IMR-90 (cell line): ENCODE measurements around the gene SAG. TPM values are rescaled to one million over a fixed set of nuclear protein-coding genes. Genes with fewer than 3 reads are reported as not detected.

Experiments
- ATAC-seq: fragments of 200-7000 bp; cut with Tn5 transposase; 2 replicates; pipeline ENCODE4 v1.9.1; 2020; ENCODE audit warnings: low read depth, mild to moderate bottlenecking, moderate library complexity
- BruUV-seq: library from RNA; stranded (reverse); fragments of 400-500 nt; replicated peaks from 2 replicates; lab custom pipeline; 2021; lab: Mats Ljungman, UMichigan
- CTCF ChIA-PET: fragments of 300-600 bp; formaldehyde crosslinking; extraction: SDS; loops from one replicate; lab custom pipeline; 2021; ENCODE audit warnings: antibody characterized with exemption; lab: Yijun Ruan, JAX
- POLR2A ChIA-PET: fragments of 300-600 bp; sonication (Branson Sonifier 250); formaldehyde crosslinking; loops from one replicate; lab custom pipeline; 2022; ENCODE audit warnings: antibody characterized with exemption; ENCODE audit not compliant: unreplicated experiment; lab: Charles Lee
- DNase-seq: peaks from one replicate; pipeline ENCODE4 v3.0.0; 2013
- H2AFZ ChIP-seq: replicated peaks from 2 replicates; pipeline ENCODE3; 2013; ENCODE audit warnings: low read length, mild to moderate bottlenecking; ENCODE audit not compliant: poor library complexity
- H2AK5ac ChIP-seq: 2 replicates; pipeline ENCODE4 v1.6.1; 2013; ENCODE audit warnings: low read depth, low read length, inconsistent platforms
- H2AK9ac ChIP-seq: replicated peaks from 2 replicates; pipeline ENCODE3; 2013; ENCODE audit warnings: mild to moderate bottlenecking, low read depth, low read length, moderate library complexity; ENCODE audit not compliant: poor library complexity
- H2BK120ac ChIP-seq: 2 replicates; pipeline ENCODE4 v1.6.1; 2013; ENCODE audit warnings: low read depth, low read length, inconsistent platforms
- H2BK15ac ChIP-seq: 3 replicates; pipeline ENCODE4 v1.6.1; 2013; ENCODE audit warnings: low read depth, low read length, inconsistent platforms
- H2BK20ac ChIP-seq: 2 replicates; pipeline ENCODE4 v1.6.1; 2013; ENCODE audit warnings: low read depth, mild to moderate bottlenecking, inconsistent platforms, low read length, moderate library complexity
- H2BK5ac ChIP-seq: 2 replicates; pipeline ENCODE4 v1.6.1; 2013; ENCODE audit warnings: mild to moderate bottlenecking, low read depth, low read length, inconsistent platforms; ENCODE audit not compliant: poor library complexity, severe bottlenecking
- H3K14ac ChIP-seq: replicated peaks from 2 replicates; pipeline ENCODE4 v1.6.1; 2013; ENCODE audit warnings: low read depth, low read length, inconsistent platforms
- H3K18ac ChIP-seq: 2 replicates; pipeline ENCODE4 v1.6.1; 2013; ENCODE audit warnings: low read depth, low read length, control low read depth
- H3K23ac ChIP-seq: 2 replicates; pipeline ENCODE4 v1.6.1; 2013; ENCODE audit warnings: low read depth, low read length, inconsistent platforms
- H3K27ac ChIP-seq: 2 replicates; pipeline ENCODE4 v1.5.1; 2013; ENCODE audit warnings: mild to moderate bottlenecking, control low read depth, low read length; ENCODE audit not compliant: insufficient read depth
- H3K27me3 ChIP-seq: 2 replicates; pipeline ENCODE4 v1.6.1; 2013; ENCODE audit warnings: low read length; ENCODE audit not compliant: control insufficient read depth, insufficient read depth
- H3K36me3 ChIP-seq: 2 replicates; pipeline ENCODE4 v1.6.1; 2013; ENCODE audit warnings: low read length, mixed read lengths; ENCODE audit not compliant: control insufficient read depth, insufficient read depth
- H3K4ac ChIP-seq: 2 replicates; pipeline ENCODE4 v1.6.1; 2013; ENCODE audit warnings: low read depth, low read length, inconsistent platforms
- H3K4me1 ChIP-seq: 2 replicates; pipeline ENCODE4 v1.6.1; 2013; ENCODE audit warnings: low read length, mixed read lengths; ENCODE audit not compliant: control insufficient read depth, insufficient read depth
- H3K4me2 ChIP-seq: 2 replicates; pipeline ENCODE4 v1.6.1; 2013; ENCODE audit warnings: low read depth, mild to moderate bottlenecking, control low read depth, low read length, moderate library complexity
- H3K4me3 ChIP-seq: 2 replicates; pipeline ENCODE4 v1.5.1; 2013; ENCODE audit warnings: low read depth, mild to moderate bottlenecking, control low read depth, low read length, moderate library complexity; ENCODE audit not compliant: insufficient read depth
- H3K56ac ChIP-seq: 2 replicates; pipeline ENCODE4 v1.6.1; 2013; ENCODE audit warnings: low read length, inconsistent platforms; ENCODE audit not compliant: insufficient read depth; ENCODE audit errors: extremely low read depth
- H3K79me1 ChIP-seq, 2 experiments: 2 replicates each; pipeline ENCODE4 v1.6.1; 2013; ENCODE audit warnings: low read length in 2 of 2, inconsistent platforms in 1 of 2, low read depth in 1 of 2
- H3K9ac ChIP-seq: 2 replicates; pipeline ENCODE4 v1.6.1; 2013; ENCODE audit warnings: low read depth, low read length, control low read depth
- H3K9me1 ChIP-seq: 2 replicates; pipeline ENCODE4 v1.6.1; 2013; ENCODE audit warnings: low read length, inconsistent platforms; ENCODE audit not compliant: insufficient read depth
- H3K9me3 ChIP-seq: 2 replicates; pipeline ENCODE4 v1.6.1; 2013; ENCODE audit warnings: low read length; ENCODE audit not compliant: control insufficient read depth, insufficient read depth
- H4K20me1 ChIP-seq: 2 replicates; pipeline ENCODE4 v1.6.1; 2013; ENCODE audit warnings: low read length, inconsistent platforms; ENCODE audit not compliant: insufficient read depth
- H4K5ac ChIP-seq: 2 replicates; pipeline ENCODE4 v1.6.1; 2013; ENCODE audit warnings: mild to moderate bottlenecking, low read depth, low read length, control low read depth
- H4K8ac ChIP-seq, 2 experiments: 2 replicates each; pipeline ENCODE4 v1.6.1; 2013; ENCODE audit warnings: low read depth in 2 of 2, low read length in 2 of 2, control low read depth in 1 of 2, inconsistent platforms in 1 of 2
- H4K91ac ChIP-seq: 2 replicates; pipeline ENCODE4 v1.6.1; 2013; ENCODE audit warnings: low read depth, low read length, inconsistent platforms; ENCODE audit not compliant: insufficient read depth
- BHLHE40 ChIP-seq: fragments of 150-350 bp; IDR thresholded peaks from 2 replicates; pipeline ENCODE4 v1.6.1; 2016; ENCODE audit warnings: mild to moderate bottlenecking, low read depth, low read length
- CEBPB ChIP-seq: IDR thresholded peaks from 2 replicates; pipeline ENCODE4 v1.6.1; 2012; ENCODE audit warnings: low read depth, low read length, improper control_type of control experiment
- CHD1 ChIP-seq: IDR thresholded peaks from 2 replicates; pipeline ENCODE4 v1.6.1; 2012; ENCODE audit warnings: low read depth, low read length, improper control_type of control experiment
- ELK1 ChIP-seq: fragments of 150-350 bp; IDR thresholded peaks from 2 replicates; pipeline ENCODE4 v1.6.1; 2016; ENCODE audit warnings: low read depth, mild to moderate bottlenecking, low read length, moderate library complexity, borderline replicate concordance
- FOS ChIP-seq: fragments of 150-350 bp; IDR thresholded peaks from 2 replicates; pipeline ENCODE4 v1.6.1; 2016; ENCODE audit warnings: low read depth, low read length
- MAFK ChIP-seq: IDR thresholded peaks from 2 replicates; pipeline ENCODE4 v1.6.1; 2012; ENCODE audit warnings: low read depth, low read length, improper control_type of control experiment
- MAZ ChIP-seq: IDR thresholded peaks from 2 replicates; pipeline ENCODE4 v1.6.1; 2012; ENCODE audit warnings: low read depth, mild to moderate bottlenecking, low read length, improper control_type of control experiment, moderate library complexity, borderline replicate concordance
- MXI1 ChIP-seq: IDR thresholded peaks from 2 replicates; pipeline ENCODE4 v1.6.1; 2012; ENCODE audit warnings: low read depth, mild to moderate bottlenecking, low read length, moderate library complexity, borderline replicate concordance
- NFE2L2 ChIP-seq: fragments of 150-350 bp; IDR thresholded peaks from 2 replicates; pipeline ENCODE4 v1.6.1; 2016; ENCODE audit warnings: low read depth, mild to moderate bottlenecking, low read length
- POLR2A ChIP-seq: IDR thresholded peaks from 2 replicates; pipeline ENCODE4 v1.6.1; 2012; ENCODE audit warnings: mild to moderate bottlenecking, low read depth, low read length
- RAD21 ChIP-seq: IDR thresholded peaks from 2 replicates; pipeline ENCODE4 v1.6.1; 2012; ENCODE audit warnings: low read length, improper control_type of control experiment
- RCOR1 ChIP-seq: IDR thresholded peaks from 2 replicates; pipeline ENCODE4 v1.6.1; 2012; ENCODE audit warnings: mild to moderate bottlenecking, low read length, improper control_type of control experiment; ENCODE audit not compliant: insufficient replicate concordance
- RFX5 ChIP-seq: IDR thresholded peaks from 2 replicates; pipeline ENCODE4 v1.8.0; 2012; ENCODE audit warnings: low read depth, mild to moderate bottlenecking, low read length, moderate library complexity
- SMC3 ChIP-seq: fragments of 150-350 bp; IDR thresholded peaks from 2 replicates; pipeline ENCODE4 v1.6.1; 2016; ENCODE audit warnings: low read depth, mild to moderate bottlenecking, antibody characterized with exemption, low read length, moderate library complexity
- USF2 ChIP-seq: fragments of 150-350 bp; IDR thresholded peaks from 2 replicates; pipeline ENCODE4 v1.6.1; 2017; ENCODE audit warnings: mild to moderate bottlenecking, antibody characterized with exemption, low read length, low read depth
- WGBS, 2 experiments: methylation state at CpG; one replicate each; pipeline versions ENCODE4 v1.1.5 to v1.1.7; 2013; ENCODE audit warnings: missing lambda C conversion rate in 2 of 2; ENCODE audit not compliant: insufficient read length in 1 of 2; ENCODE audit errors: extremely low coverage in 2 of 2; 5-methylcytosine and 5-hydroxymethylcytosine counted together
- dilution Hi-C: fragments of 300-500 bp; cut with HindIII; formaldehyde crosslinking; loops from one replicate; pipeline ENCODE4 v1.14.3; 2018; ENCODE audit warnings: low sequenced_read_pairs; ENCODE audit not compliant: unreplicated experiment
- in situ Hi-C: fragments of 300-500 bp; cut with MboI; formaldehyde crosslinking; loops from 3 replicates; pipeline ENCODE4 v1.14.3; 2019; ENCODE audit warnings: low sequenced_read_pairs, inconsistent platforms, mixed read lengths
- intact Hi-C: fragments of 100-400 bp; cut with micrococcal nuclease; formaldehyde crosslinking; loops from 2 replicates; pipeline ENCODE4 v1.10.0; 2022
- polyA plus RNA-seq, 3 experiments: library from polyadenylated mRNA; depleted of rRNA; stranded (reverse); fragments of >200 nt; gene quantifications; 2 replicates each; pipeline ENCODE4 v1.2.3, GENCODE V29; 2012; ENCODE audit warnings: low replicate concordance in 1 of 3
- total RNA-seq: library from RNA; depleted of rRNA; stranded (reverse); fragments of >200 nt; gene quantifications from 2 replicates; pipeline ENCODE4 v1.2.3, GENCODE V29; 2012
- TF ChIP-seq, protein P1 (sequence below): conservative IDR thresholded peaks from 2 replicates; pipeline ENCODE4 v1.5.1; 2012; ENCODE audit warnings: mild to moderate bottlenecking, low read depth, low read length, improper control_type of control experiment

The SAG gene
- total and polyA plus RNA-seq, 2 of the 4 experiments (the other 2 are of a cell fraction), result not detected

DNA sequence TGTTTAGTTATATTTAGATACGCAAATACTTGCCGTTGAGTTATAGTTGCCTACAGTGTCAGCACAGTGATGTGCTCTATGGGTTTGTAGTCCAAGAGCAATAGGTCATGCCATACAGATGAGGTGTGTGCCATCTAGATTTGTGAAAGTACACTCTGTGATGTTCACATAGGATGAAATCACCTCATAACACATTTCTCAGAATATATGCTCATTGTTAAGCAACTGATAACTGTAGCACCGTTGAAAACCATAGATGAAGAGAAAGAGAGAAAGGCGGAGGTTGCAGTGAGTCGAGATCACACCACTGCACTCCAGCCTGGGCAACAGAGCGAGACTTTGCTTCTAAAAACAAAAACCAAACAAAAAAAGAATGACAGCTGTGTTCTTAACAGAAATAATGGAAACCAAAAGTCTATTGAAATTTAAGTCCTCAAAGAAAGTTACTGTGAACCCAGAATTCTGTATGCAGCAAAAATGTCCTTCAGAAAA is 56.2 kb downstream of the SAG start:
- Histone ChIP-seq H2AFZ (no peak overlapping the region), H3K9me3 (no peaks in the 10 kb centered on the region), H2AK5ac (no peak overlapping the region), H3K4me2 (no peak overlapping the region), H3K4me3 (no peak overlapping the region), H3K9ac (no peak overlapping the region), H3K4ac (no peak overlapping the region), H3K56ac (no peak overlapping the region), H3K18ac (no peak overlapping the region), H2BK120ac (no peak overlapping the region), H4K91ac (no peak overlapping the region), H3K9me1 (no peaks in the 10 kb centered on the region), H3K36me3 (peaks cover 1% of the 10 kb centered on the region; the same call in 1 of the 2 replicates), H2BK5ac (no peak overlapping the region), H3K23ac (no peak overlapping the region), H2BK20ac (no peak overlapping the region), H4K20me1 (no peaks in the 10 kb centered on the region; the same call in 1 of the 2 replicates), H4K5ac (no peak overlapping the region), H2AK9ac (no peak overlapping the region), H2BK15ac (no peak overlapping the region), H3K4me1 (no peaks in the 10 kb centered on the region), H3K27ac (no peak overlapping the region), H3K79me1 (peaks cover 23% of the 10 kb centered on the region in 2 experiments; a peak in 3 of 4 replicates), H4K8ac (no peak overlapping the region), H3K27me3 (no peaks in the 10 kb centered on the region), H3K14ac (no peak overlapping the region)
- intact Hi-C loops (no loop called here), in situ Hi-C loops (no loop called here), dilution Hi-C loops (no loop called here)
- BruUV-seq, result no TSS peak
- ATAC-seq (no peak), DNase-seq (no peak)
- TF ChIP-seq ELK1 (no peak), MAZ (no peak), CHD1 (no peak), BHLHE40 (no peak), NFE2L2 (no peak), RFX5 (no peak), POLR2A (no peak), CEBPB (no peak), MAFK (no peak), FOS (no peak), RAD21 (no peak), SMC3 (no peak), MXI1 (no peak), RCOR1 (no peak), USF2 (no peak)
- TF ChIP-seq, protein P1, sequence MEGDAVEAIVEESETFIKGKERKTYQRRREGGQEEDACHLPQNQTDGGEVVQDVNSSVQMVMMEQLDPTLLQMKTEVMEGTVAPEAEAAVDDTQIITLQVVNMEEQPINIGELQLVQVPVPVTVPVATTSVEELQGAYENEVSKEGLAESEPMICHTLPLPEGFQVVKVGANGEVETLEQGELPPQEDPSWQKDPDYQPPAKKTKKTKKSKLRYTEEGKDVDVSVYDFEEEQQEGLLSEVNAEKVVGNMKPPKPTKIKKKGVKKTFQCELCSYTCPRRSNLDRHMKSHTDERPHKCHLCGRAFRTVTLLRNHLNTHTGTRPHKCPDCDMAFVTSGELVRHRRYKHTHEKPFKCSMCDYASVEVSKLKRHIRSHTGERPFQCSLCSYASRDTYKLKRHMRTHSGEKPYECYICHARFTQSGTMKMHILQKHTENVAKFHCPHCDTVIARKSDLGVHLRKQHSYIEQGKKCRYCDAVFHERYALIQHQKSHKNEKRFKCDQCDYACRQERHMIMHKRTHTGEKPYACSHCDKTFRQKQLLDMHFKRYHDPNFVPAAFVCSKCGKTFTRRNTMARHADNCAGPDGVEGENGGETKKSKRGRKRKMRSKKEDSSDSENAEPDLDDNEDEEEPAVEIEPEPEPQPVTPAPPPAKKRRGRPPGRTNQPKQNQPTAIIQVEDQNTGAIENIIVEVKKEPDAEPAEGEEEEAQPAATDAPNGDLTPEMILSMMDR, result no peak
- POLR2A ChIA-PET, result no interaction called here
- CTCF ChIA-PET, result interaction anchor here (1.2 kb wide), 1 partner anchor 14 kb away, joined by 3 read pairs; no protein-coding TSS in a partner anchor
- no CpG with 5 or more reads among the region's 6 CpGs for WGBS, 2 experiments
